Common myeloid progenitor, CD34-positive (primary cell): ENCODE measurements around the gene GRID2.

Experiments
- CTCF ChIA-PET: fragments of 350-600 bp; sonication (Branson Sonifier 250); formaldehyde crosslinking; loops from one replicate; lab custom pipeline; 2021; ENCODE audit warnings: antibody characterized with exemption; lab: Charles Lee
- POLR2A ChIA-PET: fragments of 350-600 bp; sonication (Branson Sonifier 250); formaldehyde crosslinking; loops from one replicate; lab custom pipeline; 2021; ENCODE audit warnings: antibody characterized with exemption; lab: Charles Lee
- DNase-seq, 3 donors: peaks; one replicate each; pipeline versions ENCODE4 v3.0.0 to v3.0.0-alpha.2; 2013
- H3K27ac ChIP-seq, 2 experiments: 1 replicate in 1 of 2; 2 replicates in 1 of 2; pipeline ENCODE4 v1.7.0; 2013; ENCODE audit warnings: inconsistent platforms in 2 of 2, low read length in 2 of 2, mild to moderate bottlenecking in 2 of 2, low read depth in 1 of 2, moderate library complexity in 1 of 2; ENCODE audit not compliant: severe bottlenecking in 2 of 2, insufficient read depth in 1 of 2, poor library complexity in 1 of 2
- H3K27me3 ChIP-seq, 5 experiments: replicated peaks in 2 of 5; 1 replicate in 3 of 5; 2 replicates in 2 of 5; pipeline versions ENCODE4 v1.6.1 to v1.7.0; 2013; ENCODE audit warnings: low read length in 4 of 5, mild to moderate bottlenecking in 2 of 5, moderate library complexity in 2 of 5, inconsistent platforms in 1 of 5; ENCODE audit not compliant: insufficient read depth in 5 of 5, control insufficient read depth in 4 of 5
- H3K36me3 ChIP-seq, 4 experiments: 1 replicate in 2 of 4; 2 replicates in 2 of 4; pipeline versions ENCODE4 v1.6.1 to v1.7.0; 2013; ENCODE audit warnings: low read length in 3 of 4, control low read depth in 1 of 4, mild to moderate bottlenecking in 1 of 4; ENCODE audit not compliant: control insufficient read depth in 4 of 4, insufficient read depth in 4 of 4
- H3K4me1 ChIP-seq, 4 experiments: 1 replicate in 3 of 4; 2 replicates in 1 of 4; pipeline versions ENCODE4 v1.6.1 to v1.7.1; 2013; ENCODE audit warnings: low read length in 3 of 4, mild to moderate bottlenecking in 3 of 4, control low read depth in 1 of 4, inconsistent platforms in 1 of 4, moderate library complexity in 1 of 4; ENCODE audit not compliant: control insufficient read depth in 4 of 4, insufficient read depth in 4 of 4; ENCODE audit errors: control extremely low read depth in 1 of 4
- H3K4me3 ChIP-seq, 7 experiments: 1 replicate in 4 of 7; 2 replicates in 3 of 7; pipeline versions ENCODE4 v1.5.1 to v1.7.0; 2013; ENCODE audit warnings: mild to moderate bottlenecking in 7 of 7, low read length in 6 of 7, moderate library complexity in 6 of 7, inconsistent platforms in 2 of 7, low read depth in 2 of 7, control low read depth in 1 of 7; ENCODE audit not compliant: insufficient read depth in 4 of 7, control insufficient read depth in 1 of 7; ENCODE audit errors: extremely low read depth in 1 of 7
- H3K9me3 ChIP-seq, 5 experiments: 1 replicate in 4 of 5; 2 replicates in 1 of 5; pipeline versions ENCODE4 v1.6.1 to v1.7.1; 2013; ENCODE audit warnings: low read length in 4 of 5, mild to moderate bottlenecking in 2 of 5, inconsistent platforms in 1 of 5, low read depth in 1 of 5, moderate library complexity in 1 of 5; ENCODE audit not compliant: control insufficient read depth in 4 of 5, insufficient read depth in 2 of 5; ENCODE audit errors: control extremely low read depth in 1 of 5
- WGBS: methylation state at CpG from one replicate; pipeline ENCODE4 v1.1.5; 2013; ENCODE audit not compliant: insufficient coverage; 5-methylcytosine and 5-hydroxymethylcytosine counted together

GRID2 gene

DNA sequence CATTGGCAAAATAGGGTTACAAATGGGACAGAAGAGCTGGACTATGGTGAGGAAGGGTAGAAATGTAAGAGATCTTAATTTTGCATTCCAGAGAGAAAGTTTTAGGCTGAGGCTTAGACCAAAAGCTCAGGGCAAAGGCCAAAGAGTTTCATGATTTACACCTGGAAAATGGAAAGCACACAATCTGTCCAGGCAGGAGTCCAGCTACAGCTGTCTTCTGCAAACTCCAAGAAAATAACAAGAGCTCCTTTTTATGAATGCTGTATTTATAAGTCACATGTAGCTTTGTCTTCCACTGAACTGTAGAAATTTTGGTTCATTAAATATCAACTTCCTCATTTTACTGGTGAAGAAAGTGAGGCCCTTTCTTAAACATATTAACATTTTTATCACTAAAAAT, 1236.8 kb downstream of the GRID2 start:
- Histone ChIP-seq H3K9me3 (no peaks in the 10 kb centered on the region), H3K27me3 (no peaks in the 10 kb centered on the region), H3K4me1 (peaks cover 0 to 3% (median 0%) of the 10 kb centered on the region in 4 experiments), H3K27ac (no peak overlapping the region), H3K4me3 (no peak overlapping the region), H3K36me3 (no peaks in the 10 kb centered on the region)
- ChIA-PET CTCF (no interaction called here), POLR2A (no interaction called here)
- no peak for DNase-seq

DNA sequence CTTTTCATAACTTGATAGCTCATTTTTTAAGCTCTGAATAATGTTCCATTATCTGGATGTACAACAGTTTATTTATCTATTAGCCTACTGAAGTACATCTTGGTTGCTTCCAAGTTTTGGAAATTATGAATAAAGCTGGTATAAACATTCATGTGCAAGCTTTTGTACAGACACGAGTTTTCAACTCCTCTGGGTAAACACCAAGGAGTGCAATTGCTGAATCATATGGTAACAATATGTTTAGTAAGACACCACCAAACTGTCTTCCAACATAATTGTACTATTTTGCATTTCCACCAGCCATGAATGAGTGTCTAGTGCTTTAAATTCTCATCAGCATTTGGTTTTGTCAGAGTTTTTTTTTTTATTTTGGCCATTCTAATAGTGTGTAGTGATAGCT, 1258.1 kb downstream of the GRID2 start:
- no CpG with 5 or more reads among the region's 1 CpG for WGBS

DNA sequence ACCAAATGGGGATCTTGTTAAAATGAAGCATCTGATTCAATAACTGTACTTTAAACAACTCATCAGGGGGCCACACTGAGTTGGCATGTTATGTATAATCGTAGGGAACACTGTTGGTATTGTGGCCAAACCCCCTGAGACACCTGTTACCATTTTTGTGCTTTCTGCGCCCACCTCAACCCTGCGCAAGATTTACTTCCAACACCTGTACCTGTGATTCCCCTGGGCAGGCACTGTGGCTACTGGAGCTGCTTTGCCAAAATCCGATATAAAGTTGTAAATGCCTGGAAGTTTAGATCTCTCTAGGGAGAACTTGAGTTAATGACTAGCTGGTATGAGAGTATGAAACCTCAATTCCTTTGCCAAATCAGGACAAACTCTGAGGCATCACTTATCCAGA, 1265.0 kb downstream of the GRID2 start:
- CTCF ChIA-PET = no interaction called here
- DNase-seq = no peak
- Histone ChIP-seq H3K36me3 (no peaks in the 10 kb centered on the region), H3K4me3 (no peak overlapping the region), H3K4me1 (no peaks in the 10 kb centered on the region), H3K9me3 (no peaks in the 10 kb centered on the region), H3K27me3 (no peaks in the 10 kb centered on the region), H3K27ac (no peak overlapping the region)
- POLR2A ChIA-PET = no interaction called here
- 93% methylated on average over 3 of the region's 4 CpGs for WGBS

More for the DNA sequence above, 1258.1 kb downstream of the GRID2 start:
- Histone ChIP-seq H3K4me3 (no peak overlapping the region), H3K4me1 (no peaks in the 10 kb centered on the region), H3K36me3 (no peaks in the 10 kb centered on the region), H3K27ac (no peak overlapping the region), H3K9me3 (no peaks in the 10 kb centered on the region), H3K27me3 (no peaks in the 10 kb centered on the region)
- CTCF ChIA-PET = no interaction called here
- POLR2A ChIA-PET = no interaction called here
- no peak for DNase-seq

DNA sequence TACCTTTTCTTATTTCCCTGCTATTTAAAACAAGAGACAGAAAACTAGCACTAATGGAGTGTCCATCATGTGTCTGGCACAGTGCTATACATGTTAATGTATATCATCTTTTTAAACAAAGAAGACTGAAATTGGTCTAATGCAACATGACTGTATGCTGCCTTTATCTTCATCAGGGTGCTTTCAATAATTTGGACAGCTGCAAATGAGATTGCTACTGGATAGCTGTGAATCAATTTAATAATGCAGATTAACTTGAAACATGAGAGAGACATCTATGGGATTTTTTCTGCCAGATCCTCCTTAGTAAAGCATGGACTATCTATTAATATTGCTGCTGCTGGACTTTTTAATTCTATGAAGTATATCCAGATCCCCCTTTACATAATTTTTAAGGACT, 1269.5 kb downstream of the GRID2 start:
- Histone ChIP-seq H3K4me1 (no peaks in the 10 kb centered on the region), H3K27ac (no peak overlapping the region), H3K4me3 (no peak overlapping the region), H3K36me3 (no peaks in the 10 kb centered on the region), H3K9me3 (no peaks in the 10 kb centered on the region), H3K27me3 (no peaks in the 10 kb centered on the region)
- POLR2A ChIA-PET = no interaction called here
- CTCF ChIA-PET = no interaction called here
- no peak for DNase-seq

DNA sequence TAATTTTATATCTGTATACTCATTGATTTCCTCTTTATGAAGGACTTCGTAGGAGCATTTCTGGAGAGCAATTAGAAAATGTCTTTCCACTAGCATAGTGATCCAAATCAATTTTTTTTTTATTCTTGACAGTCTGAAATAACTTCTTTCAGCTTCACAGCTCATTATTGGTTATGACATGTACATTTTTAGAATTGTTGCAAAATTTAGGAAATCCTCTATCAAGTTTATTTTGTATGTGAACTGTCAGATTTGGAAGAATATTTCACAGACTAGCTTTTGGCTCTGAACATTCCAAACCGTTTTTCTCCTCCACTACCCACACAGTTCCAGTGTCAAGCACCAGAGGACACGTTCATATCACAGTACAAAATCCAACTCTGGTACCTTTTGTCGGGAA, 1275.2 kb downstream of the GRID2 start:
- ChIA-PET CTCF (no interaction called here), POLR2A (no interaction called here)
- Histone ChIP-seq H3K27ac (no peak overlapping the region), H3K36me3 (no peaks in the 10 kb centered on the region), H3K27me3 (no peaks in the 10 kb centered on the region), H3K4me3 (no peak overlapping the region), H3K4me1 (no peaks in the 10 kb centered on the region), H3K9me3 (no peaks in the 10 kb centered on the region)
- DNase-seq = no peak
- WGBS = 93% methylated on average over 3 of the region's 4 CpGs

DNA sequence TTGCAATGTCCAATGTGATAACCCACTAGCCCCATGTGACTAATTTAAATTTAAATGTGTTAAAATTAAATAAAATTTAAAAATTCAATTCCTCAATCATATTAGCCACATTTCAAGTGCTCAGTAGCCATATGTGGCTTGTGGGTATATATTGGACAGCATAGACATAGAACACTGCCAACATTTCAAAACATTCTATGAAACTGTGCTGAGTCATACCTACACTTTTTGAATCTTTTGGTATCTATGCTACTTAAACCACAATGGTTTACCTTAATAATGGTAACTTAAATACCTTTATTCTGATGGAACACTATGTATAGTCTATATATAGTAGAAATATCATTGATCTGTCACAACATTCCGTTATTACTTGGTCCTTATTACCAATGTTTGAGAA, 1301.4 kb downstream of the GRID2 start:
- POLR2A ChIA-PET = no interaction called here

DNA sequence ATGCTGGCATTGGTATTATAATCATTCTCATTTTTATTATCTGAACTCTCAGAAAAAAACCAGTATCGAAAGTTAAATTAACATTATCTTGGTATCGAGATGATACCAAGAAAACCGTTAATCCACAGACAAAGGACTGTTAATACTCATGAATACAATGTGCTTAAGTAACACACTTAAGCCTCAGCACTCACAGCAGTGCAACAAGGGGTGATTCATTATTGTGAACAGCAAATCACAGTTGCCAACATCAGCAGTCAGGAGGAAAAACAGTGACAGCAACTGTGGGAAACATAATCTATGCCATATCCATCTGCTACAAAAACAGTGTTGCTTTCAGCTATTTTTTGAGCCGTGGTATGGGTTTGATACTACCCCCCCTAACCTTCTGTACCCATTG, 1313.8 kb downstream of the GRID2 start:
- ChIA-PET POLR2A (no interaction called here), CTCF (no interaction called here)
- no CpG with 5 or more reads among the region's 4 CpGs for WGBS

More for the DNA sequence above, 1301.4 kb downstream of the GRID2 start:
- CTCF ChIA-PET = no interaction called here
- Histone ChIP-seq H3K9me3 (peaks cover 0 to 4% (median 0%) of the 10 kb centered on the region in 5 experiments), H3K27me3 (no peaks in the 10 kb centered on the region), H3K36me3 (no peaks in the 10 kb centered on the region), H3K4me3 (no peak overlapping the region), H3K4me1 (no peaks in the 10 kb centered on the region), H3K27ac (no peak overlapping the region)
- no CpG with 5 or more reads among the region's 1 CpG for WGBS
- no peak for DNase-seq

More for the DNA sequence above, 1313.8 kb downstream of the GRID2 start:
- DNase-seq = no peak
- Histone ChIP-seq H3K4me3 (no peak overlapping the region), H3K36me3 (no peaks in the 10 kb centered on the region), H3K27me3 (no peaks in the 10 kb centered on the region), H3K9me3 (no peaks in the 10 kb centered on the region), H3K4me1 (no peaks in the 10 kb centered on the region), H3K27ac (no peak overlapping the region)
